Memory B cell (primary cell): ENCODE results near the gene IP6K3.

Source experiments
- ATAC-seq: fragments of 150-1000 bp; cut with Tn5 transposase; 2 replicates; pipeline ENCODE4 v1.10.0; 2021; ENCODE audit warnings: low read depth, mild to moderate bottlenecking, moderate library complexity
- DNase-seq, 2 donors: peaks; one replicate each; pipeline ENCODE4 v3.0.0; 2022; ENCODE audit warnings: low spot score in 2 of 2
- H3K27ac Mint-ChIP-seq: one replicate; pipeline ENCODE4 v1.8.0; 2022; ENCODE audit warnings: mild to moderate bottlenecking, moderate library complexity, mixed read lengths
- H3K27me3 Mint-ChIP-seq: one replicate; pipeline ENCODE4 v1.8.0; 2022; ENCODE audit warnings: mixed read lengths
- H3K36me3 Mint-ChIP-seq: one replicate; pipeline ENCODE4 v1.8.0; 2022; ENCODE audit warnings: mild to moderate bottlenecking, mixed read lengths
- H3K4me1 Mint-ChIP-seq: one replicate; pipeline ENCODE4 v1.8.0; 2022; ENCODE audit warnings: mixed read lengths
- H3K4me3 Mint-ChIP-seq: one replicate; pipeline ENCODE4 v1.8.0; 2022; ENCODE audit warnings: mild to moderate bottlenecking, moderate library complexity, mixed read lengths
- H3K9me3 Mint-ChIP-seq: one replicate; pipeline ENCODE4 v1.8.0; 2022; ENCODE audit warnings: mixed read lengths

The IP6K3 gene

DNA sequence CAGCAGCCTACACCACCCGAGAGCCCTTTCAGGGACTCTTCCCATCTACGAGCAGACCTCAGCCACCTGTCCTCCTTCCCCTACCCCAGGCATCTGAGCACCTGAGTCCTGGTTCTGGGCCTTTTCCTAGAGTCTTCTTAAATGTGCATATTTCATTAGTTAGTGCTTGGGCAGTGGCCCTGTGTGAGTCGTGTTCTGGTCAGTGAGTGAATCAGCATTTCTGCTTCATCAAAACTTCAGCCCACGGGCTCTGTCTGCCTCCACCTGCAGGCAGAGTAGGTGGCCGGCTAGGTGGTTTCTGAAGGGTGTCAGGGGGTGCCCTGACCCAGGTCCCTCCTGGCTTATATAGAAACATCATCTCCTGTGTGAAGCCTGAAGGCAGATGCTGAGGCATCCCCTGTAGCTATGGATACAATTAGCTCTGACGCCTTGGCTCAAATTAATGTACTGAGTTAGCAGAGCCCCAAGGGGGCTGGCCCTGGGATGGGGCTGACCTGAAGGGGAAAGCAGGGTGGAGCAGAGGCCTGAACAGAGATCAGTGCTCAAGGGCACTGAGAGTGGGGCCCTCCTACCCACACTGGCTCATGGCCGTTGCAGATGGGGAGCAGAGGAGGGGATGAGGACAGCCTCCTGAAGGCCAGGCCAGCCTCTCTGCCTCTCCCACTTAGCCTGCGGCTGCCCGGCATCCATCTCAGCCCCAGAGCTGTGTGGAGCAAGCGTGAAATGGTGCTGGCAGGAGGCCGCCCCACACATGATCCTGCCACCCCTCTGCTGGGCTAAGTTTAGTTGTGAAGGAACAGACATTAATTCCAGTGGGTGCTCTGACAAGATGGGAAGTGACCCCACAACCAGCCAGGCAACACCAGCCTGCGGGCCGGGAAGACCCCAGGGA lies 13.6 kb downstream of the IP6K3 start:
- no peak for DNase-seq
- H3K27me3 Mint-ChIP-seq = no peaks in the 10 kb centered on the region
- H3K4me1 Mint-ChIP-seq = peaks cover 5% of the 10 kb centered on the region
- H3K36me3 Mint-ChIP-seq = no peaks in the 10 kb centered on the region
- no peak for ATAC-seq
- H3K9me3 Mint-ChIP-seq = no peaks in the 10 kb centered on the region
- H3K27ac Mint-ChIP-seq = no peak overlapping the region
- no peak overlapping the region for H3K4me3 Mint-ChIP-seq

DNA sequence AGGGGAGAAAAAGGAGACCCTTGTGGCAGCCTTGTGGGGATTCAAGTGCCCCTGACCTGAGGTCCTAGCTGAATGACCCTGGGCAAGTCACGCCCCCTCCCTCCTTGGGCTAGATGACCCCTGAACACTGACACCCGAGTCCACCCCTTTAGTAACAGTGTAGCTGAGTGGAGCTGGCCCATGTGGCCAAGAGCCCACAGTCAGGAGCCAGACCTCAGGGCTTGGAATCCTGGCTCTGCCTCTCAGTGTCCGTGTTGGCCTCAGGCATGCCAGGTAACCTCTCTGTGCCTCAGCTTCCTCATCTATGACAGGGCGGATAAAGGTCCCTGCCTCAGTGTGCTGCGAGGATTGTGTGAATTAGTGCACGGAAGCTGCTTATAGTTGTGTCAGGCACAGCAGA lies 14.3 kb downstream of the IP6K3 start:
- no peaks in the 10 kb centered on the region for H3K9me3 Mint-ChIP-seq

DNA sequence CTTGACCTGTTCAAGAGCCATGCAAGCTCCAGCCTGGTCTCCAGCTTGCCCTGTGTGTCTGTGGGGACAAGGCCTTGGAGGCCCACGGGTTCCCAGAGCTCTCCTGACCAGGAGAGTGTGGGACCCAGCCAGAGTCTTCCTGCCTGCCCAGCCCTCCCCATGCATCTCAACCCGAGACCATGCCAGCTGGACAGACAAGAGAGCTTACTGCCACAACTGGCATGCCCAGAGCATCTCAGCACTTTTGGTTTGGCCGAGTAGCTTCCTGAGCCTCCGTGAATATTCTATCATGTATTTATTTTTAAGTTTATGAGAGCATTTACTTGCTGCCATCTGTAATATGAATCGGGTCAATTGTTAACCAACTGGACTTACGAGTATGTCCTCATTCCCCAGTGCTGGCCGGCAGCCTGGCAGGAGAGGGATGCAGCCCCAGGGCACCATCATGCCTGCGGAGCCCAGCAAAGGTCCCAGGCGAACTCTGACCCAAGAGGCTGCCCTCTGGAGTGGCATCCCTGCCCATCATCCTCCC lies 14.9 kb downstream of the IP6K3 start:
- ATAC-seq (no peak), DNase-seq (no peak)
- H3K27ac Mint-ChIP-seq = no peak overlapping the region
- H3K36me3 Mint-ChIP-seq = no peaks in the 10 kb centered on the region
- no peak overlapping the region for H3K4me3 Mint-ChIP-seq
- no peaks in the 10 kb centered on the region for H3K9me3 Mint-ChIP-seq
- no peaks in the 10 kb centered on the region for H3K27me3 Mint-ChIP-seq
- H3K4me1 Mint-ChIP-seq = peaks cover 10% of the 10 kb centered on the region

More for the DNA sequence above, 14.3 kb downstream of the IP6K3 start:
- no peak overlapping the region for H3K4me3 Mint-ChIP-seq
- ATAC-seq = no peak
- H3K4me1 Mint-ChIP-seq = peaks cover 10% of the 10 kb centered on the region
- no peak for DNase-seq
- no peak overlapping the region for H3K27ac Mint-ChIP-seq
- no peaks in the 10 kb centered on the region for H3K36me3 Mint-ChIP-seq
- H3K27me3 Mint-ChIP-seq = no peaks in the 10 kb centered on the region

DNA sequence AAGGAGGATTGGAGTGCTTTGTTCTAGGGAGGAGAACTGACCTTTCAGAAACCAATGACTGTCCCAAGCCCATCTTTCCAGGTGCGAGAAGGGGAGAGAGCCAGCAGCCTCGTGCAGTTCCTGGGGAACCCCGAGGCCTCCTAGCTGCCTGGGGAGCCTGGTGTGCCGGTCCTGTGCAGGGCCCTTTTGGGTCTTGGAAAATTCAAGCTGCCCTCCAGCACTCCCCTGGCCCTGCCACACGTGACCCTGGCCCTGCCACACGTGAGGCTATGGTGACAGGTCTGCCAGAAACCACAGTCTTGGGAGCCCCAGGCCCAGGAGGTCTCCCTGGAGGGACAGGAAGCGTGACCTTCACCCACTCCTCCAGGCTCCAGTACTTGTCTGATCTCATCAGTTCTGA lies 15.7 kb downstream of the IP6K3 start:
- Mint-ChIP-seq H3K9me3 (no peaks in the 10 kb centered on the region), H3K36me3 (no peaks in the 10 kb centered on the region), H3K4me3 (no peak overlapping the region), H3K4me1 (peaks cover 13% of the 10 kb centered on the region), H3K27ac (no peak overlapping the region), H3K27me3 (peaks cover 4% of the 10 kb centered on the region)
- ATAC-seq (no peak), DNase-seq (no peak)

DNA sequence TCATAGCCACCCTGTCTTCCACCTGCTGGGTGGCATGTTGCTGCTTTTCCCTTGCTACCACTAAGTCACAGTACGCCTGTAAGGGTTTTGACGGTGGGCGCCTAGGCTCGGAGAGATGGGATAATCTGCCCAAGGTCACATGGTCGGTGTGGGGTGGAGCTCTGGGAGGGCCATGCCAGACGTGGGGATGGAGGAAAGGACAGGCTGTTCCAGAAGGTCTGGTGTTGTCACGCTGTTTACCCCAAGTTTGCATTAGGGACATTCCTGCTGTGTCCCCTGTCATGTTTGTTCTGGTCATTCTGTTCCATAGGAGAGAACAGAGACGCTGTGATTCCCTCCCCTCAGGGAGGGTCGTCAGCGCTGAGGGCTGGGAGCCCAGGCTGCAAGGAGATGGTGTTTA lies 16.1 kb downstream of the IP6K3 start:
- Mint-ChIP-seq H3K36me3 (no peaks in the 10 kb centered on the region), H3K27me3 (peaks cover 4% of the 10 kb centered on the region), H3K4me3 (no peak overlapping the region), H3K27ac (no peak overlapping the region), H3K4me1 (peaks cover 13% of the 10 kb centered on the region), H3K9me3 (no peaks in the 10 kb centered on the region)
- ATAC-seq = no peak
- DNase-seq = no peak

DNA sequence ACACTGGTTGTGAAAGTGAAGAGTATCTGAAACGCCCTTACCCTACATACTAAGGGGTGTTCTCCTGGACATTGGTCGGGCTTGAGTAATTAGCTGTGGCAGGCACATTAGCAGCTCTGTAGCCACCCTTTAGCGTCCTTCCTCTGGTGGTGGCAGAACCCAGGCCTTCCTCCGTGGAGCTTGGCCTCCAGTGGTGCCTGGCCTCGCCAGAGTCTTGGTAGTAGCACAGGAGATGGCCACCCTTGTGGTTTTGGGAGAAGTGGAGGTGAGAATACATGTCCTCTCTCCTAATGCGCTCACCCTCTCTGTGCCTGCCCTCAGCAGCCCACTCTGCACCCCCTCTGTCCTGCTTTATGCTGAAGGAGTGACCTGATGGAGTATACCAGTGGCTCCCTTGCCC lies 17.6 kb downstream of the IP6K3 start:
- H3K27me3 Mint-ChIP-seq = peaks cover 11% of the 10 kb centered on the region

DNA sequence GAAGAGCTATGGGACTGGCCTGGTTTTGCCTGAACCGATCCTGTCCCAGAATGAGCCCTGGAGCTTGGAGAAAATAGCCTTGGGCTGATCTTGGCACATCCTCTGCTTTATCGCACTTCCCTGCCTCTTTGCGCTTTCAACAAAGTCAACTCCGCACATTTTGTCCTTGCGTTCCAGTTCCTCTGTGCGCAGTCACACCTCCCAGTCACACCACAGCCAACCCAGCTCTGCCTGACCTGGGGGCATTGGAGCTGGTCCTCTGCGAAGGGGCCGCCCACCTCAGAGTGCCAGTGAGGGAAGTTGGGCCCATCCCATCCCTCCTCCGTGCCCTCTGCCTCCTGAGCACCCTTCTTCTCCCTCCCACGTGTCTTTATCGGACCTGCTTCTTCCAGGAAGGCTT lies 18.3 kb downstream of the IP6K3 start:
- Mint-ChIP-seq H3K27me3 (peaks cover 14% of the 10 kb centered on the region), H3K9me3 (no peaks in the 10 kb centered on the region), H3K36me3 (no peaks in the 10 kb centered on the region), H3K27ac (no peak overlapping the region), H3K4me1 (peaks cover 13% of the 10 kb centered on the region), H3K4me3 (no peak overlapping the region)
- DNase-seq = no peak
- no peak for ATAC-seq

More for the DNA sequence above, 17.6 kb downstream of the IP6K3 start:
- Mint-ChIP-seq H3K9me3 (no peaks in the 10 kb centered on the region), H3K4me3 (no peak overlapping the region), H3K4me1 (peaks cover 13% of the 10 kb centered on the region), H3K27ac (no peak overlapping the region), H3K36me3 (no peaks in the 10 kb centered on the region)
- no peak for DNase-seq
- no peak for ATAC-seq

DNA sequence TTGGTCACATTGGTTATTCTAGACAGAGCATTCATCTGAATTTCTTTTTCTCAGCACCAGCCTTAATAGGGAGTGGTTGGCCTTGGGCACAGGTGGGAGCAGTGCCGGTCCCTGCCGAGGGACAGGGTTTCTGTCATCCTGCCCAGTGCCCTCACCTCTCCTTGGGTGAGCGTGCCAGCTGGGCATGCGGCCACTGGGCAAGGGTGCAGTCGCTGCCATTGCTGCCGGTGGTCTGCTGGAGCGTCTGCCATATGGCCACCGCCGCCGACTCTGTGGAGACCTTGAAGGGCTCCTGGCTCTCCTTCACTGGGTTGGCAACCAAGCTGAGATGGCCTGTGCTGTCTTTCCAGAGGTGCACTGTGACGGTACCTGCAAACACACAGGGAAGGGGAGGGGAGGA lies 18.8 kb downstream of the IP6K3 start:
- no peaks in the 10 kb centered on the region for H3K36me3 Mint-ChIP-seq
- H3K27me3 Mint-ChIP-seq = peaks cover 14% of the 10 kb centered on the region
- no peaks in the 10 kb centered on the region for H3K9me3 Mint-ChIP-seq
- H3K27ac Mint-ChIP-seq = no peak overlapping the region
- DNase-seq (no peak), ATAC-seq (no peak)
- H3K4me3 Mint-ChIP-seq = no peak overlapping the region
- peaks cover 13% of the 10 kb centered on the region for H3K4me1 Mint-ChIP-seq

DNA sequence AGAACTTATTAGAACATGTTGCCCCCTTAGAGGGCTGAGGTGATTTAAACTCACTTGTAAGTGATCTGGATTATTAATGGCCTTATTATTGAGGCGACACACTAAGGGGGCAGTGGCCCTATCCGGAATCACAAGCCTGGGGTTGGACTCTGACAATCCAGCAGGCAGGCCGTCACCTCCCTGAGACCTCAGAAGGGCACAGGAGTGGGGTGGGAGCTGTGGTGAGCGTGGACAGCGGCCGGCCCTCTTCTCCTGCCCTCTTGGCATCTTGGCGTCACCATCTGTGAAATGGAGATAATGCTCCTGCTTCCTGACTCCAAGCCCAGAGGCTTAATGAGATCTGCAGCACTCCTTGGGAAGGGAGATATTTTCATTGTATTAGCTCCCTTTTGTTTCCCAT lies 19.6 kb downstream of the IP6K3 start:
- H3K4me3 Mint-ChIP-seq = no peak overlapping the region
- H3K36me3 Mint-ChIP-seq = no peaks in the 10 kb centered on the region
- no peaks in the 10 kb centered on the region for H3K9me3 Mint-ChIP-seq
- peaks cover 11% of the 10 kb centered on the region for H3K4me1 Mint-ChIP-seq
- peaks cover 15% of the 10 kb centered on the region for H3K27me3 Mint-ChIP-seq
- no peak for DNase-seq
- no peak for ATAC-seq
- no peak overlapping the region for H3K27ac Mint-ChIP-seq

DNA sequence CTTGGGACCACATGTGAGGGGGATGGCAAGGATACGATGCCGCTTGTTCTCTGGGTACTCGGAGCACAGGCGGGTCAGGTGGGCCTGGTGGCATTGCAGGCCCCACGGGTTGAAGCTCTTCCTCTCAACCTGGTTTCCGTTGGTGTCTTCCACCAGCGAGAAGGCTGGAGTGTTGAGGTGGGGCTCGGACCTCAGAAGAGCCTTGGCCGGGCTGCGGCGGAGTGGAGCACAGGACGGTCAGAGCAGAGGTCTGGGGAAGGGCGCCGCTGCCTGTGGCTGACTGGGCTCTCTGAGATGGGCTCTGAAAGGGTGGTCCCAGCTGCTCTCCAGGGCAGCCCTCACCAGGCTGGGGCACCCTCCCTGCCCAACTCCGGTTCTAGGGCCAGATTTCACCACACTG lies 20.0 kb downstream of the IP6K3 start:
- no peaks in the 10 kb centered on the region for H3K36me3 Mint-ChIP-seq
- no peak for ATAC-seq
- peaks cover 12% of the 10 kb centered on the region for H3K4me1 Mint-ChIP-seq
- DNase-seq = no peak
- H3K4me3 Mint-ChIP-seq = no peak overlapping the region
- H3K27ac Mint-ChIP-seq = no peak overlapping the region
- H3K27me3 Mint-ChIP-seq = peaks cover 15% of the 10 kb centered on the region
- no peaks in the 10 kb centered on the region for H3K9me3 Mint-ChIP-seq

DNA sequence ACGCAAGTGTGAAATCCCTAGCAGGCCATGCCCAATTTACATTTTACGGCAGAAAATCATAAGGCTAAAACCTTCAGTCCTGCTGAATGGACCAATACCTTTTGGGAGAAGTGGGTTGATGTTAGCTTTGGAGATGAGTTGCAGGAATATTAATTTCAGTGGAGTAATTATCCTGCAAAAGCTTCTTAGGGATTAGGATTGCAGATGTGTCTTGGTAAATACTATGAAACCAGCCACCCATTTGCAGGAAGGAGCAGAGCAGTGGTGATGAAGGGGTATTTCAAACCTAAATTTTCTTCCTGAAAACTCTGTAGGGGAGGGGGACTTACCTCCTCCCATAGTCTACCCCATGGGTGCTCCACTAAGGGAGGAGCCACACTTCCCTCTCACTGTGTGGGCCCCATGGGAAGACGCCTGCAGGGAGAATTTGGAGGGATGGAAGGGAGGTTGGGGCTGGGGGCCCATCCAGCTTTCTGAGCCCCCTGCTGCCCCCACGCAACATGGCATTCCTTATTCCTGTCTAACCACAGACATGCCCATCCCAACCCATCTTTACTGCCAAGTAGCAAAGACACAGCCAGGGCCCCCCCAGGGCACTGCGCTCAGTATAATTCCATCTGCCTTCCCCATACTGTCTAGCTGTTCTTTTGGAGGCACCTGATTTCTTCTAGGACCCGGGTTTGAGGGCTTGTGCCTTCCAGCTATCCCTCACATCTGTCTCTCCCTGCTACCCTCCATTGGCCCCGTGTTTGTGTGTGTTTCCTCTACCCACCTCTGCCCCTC lies 20.6 kb downstream of the IP6K3 start:
- H3K36me3 Mint-ChIP-seq = no peaks in the 10 kb centered on the region
- H3K4me3 Mint-ChIP-seq = no peak overlapping the region
- no peaks in the 10 kb centered on the region for H3K9me3 Mint-ChIP-seq
- no peak overlapping the region for H3K27ac Mint-ChIP-seq
- peaks cover 15% of the 10 kb centered on the region for H3K27me3 Mint-ChIP-seq
- no peak for ATAC-seq
- no peak for DNase-seq
- peaks cover 16% of the 10 kb centered on the region for H3K4me1 Mint-ChIP-seq

DNA sequence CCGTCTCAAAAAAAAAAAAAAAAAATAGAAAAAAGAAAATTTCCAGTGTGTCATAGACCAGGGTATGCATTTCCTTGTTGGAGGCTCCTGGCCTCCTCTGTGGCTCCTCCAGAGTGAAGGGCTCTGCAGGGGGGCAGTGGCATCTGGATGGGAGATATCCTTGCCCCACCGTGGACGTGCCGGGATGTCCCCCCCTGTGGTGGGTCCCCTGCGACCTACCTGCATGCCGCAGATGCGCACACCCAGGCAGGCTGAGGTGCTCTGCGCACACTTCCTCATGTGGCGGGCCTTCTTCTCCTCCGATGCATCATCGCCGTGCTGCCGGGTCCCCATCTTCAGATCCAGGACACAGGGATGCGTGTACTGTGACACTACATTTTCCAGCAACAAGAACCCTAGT lies 21.5 kb downstream of the IP6K3 start:
- H3K27me3 Mint-ChIP-seq = peaks cover 15% of the 10 kb centered on the region
- peaks cover 16% of the 10 kb centered on the region for H3K4me1 Mint-ChIP-seq
- DNase-seq = no peak
- ATAC-seq = no peak
- no peak overlapping the region for H3K27ac Mint-ChIP-seq
- no peaks in the 10 kb centered on the region for H3K9me3 Mint-ChIP-seq
- H3K4me3 Mint-ChIP-seq = no peak overlapping the region
- H3K36me3 Mint-ChIP-seq = no peaks in the 10 kb centered on the region

DNA sequence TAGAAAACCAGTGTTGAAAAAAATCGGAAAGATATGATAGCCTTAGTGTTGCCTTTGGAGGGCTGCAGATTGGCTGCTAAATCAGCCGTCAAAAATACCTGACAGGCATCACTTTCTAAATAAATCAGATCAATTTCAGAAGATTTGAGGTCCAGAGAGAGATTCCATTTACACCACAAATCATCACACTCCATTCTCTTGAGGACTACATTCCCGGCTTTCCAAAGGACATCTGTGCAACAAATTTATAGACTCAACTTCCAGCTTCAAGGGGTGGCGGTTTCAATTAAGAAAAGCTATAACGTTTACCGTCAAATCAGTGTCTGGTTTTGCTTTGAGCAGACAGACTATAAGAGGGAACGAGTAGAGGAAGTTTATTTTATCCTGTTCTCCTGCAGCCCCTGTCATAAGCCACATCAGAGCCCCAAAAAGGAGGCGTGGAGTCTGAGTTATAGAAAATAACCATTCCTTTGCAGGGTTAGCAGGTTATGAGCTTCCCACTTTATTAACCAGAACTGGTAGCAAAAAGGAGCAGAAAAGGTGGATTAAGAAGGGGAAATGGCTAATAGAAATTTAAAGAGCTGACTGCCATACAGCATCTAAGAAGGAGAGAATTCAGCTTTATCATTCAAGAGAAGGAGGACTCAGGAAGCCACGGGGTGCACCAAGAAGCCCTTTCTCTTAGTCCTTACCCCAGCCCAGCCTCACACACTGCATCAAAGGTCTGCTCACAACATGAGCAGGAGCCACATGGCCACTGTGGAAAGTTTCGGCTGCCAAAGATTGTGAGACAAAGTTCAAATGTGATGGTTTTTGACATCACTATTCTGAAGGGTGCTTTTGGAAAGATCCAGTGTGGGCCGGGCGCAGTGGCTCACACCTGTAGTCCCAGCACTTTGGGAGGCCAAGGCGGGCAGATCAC lies 22.3 kb downstream of the IP6K3 start:
- no peaks in the 10 kb centered on the region for H3K36me3 Mint-ChIP-seq

More for the DNA sequence above, 22.3 kb downstream of the IP6K3 start:
- DNase-seq (no peak), ATAC-seq (no peak)
- Mint-ChIP-seq H3K9me3 (no peaks in the 10 kb centered on the region), H3K27ac (no peak overlapping the region), H3K4me3 (no peak overlapping the region), H3K4me1 (peaks cover 16% of the 10 kb centered on the region), H3K27me3 (peaks cover 15% of the 10 kb centered on the region)
